Measurements from ENCODE around the gene HHATL. TPM values are rescaled to one million over a fixed set of nuclear protein-coding genes. Genes with fewer than 3 reads are reported as not detected.

HHATL gene
- total RNA-seq, 4 donors from 2014 or later: 3.5 TPM; not detected in 3

- Histone ChIP-seq H3K4me3 (no peak overlapping the region), H3K9me3 (no peaks in the 10 kb centered on the region), H3K36me3 (no peaks in the 10 kb centered on the region), H3K27ac (peak overlapping the region; percentile 78 to 95 (median 84)), H3K4me1 (peaks cover 0 to 78% (median 0%) of the 10 kb centered on the region in 4 donors), H3K27me3 (no peaks in the 10 kb centered on the region)
- 59 to 62% methylated on average over 4 to 5 of the region's 6 CpGs for WGBS, 2 donors
- TF ChIP-seq POLR2A (IDR thresholded peaks at IDR 0.05) (no peak), CTCF (IDR thresholded peaks at IDR 0.05) (no peak), EP300 (IDR thresholded peaks at IDR 0.05) (no peak)
- DNase-seq (ENCODE audit: low spot score in 2 of 2): no peak
These were observed 29.0 kb upstream of the HHATL start for GRCh38 chr3:42731476-42732195.

GRCh38 chr3:42730706-42731420 lies 28.3 kb upstream of the HHATL start:
- H3K4me3 ChIP-seq: no peak overlapping the region
- WGBS, 2 donors: 81 to 82% methylated on average over 3 of the region's 3 CpGs
- H3K36me3 ChIP-seq: no peaks in the 10 kb centered on the region
- no peak for DNase-seq (ENCODE audit: low spot score in 2 of 2)
- no peaks in the 10 kb centered on the region for H3K9me3 ChIP-seq
- H3K27ac ChIP-seq: peak overlapping the region; percentile 78 to 95 (median 84)
- H3K4me1 ChIP-seq: peaks cover 0 to 78% (median 1%) of the 10 kb centered on the region in 4 donors
- no peaks in the 10 kb centered on the region for H3K27me3 ChIP-seq
- TF ChIP-seq POLR2A (IDR thresholded peaks at IDR 0.05) (no peak), EP300 (IDR thresholded peaks at IDR 0.05) (no peak), CTCF (IDR thresholded peaks at IDR 0.05) (no peak)

- Histone ChIP-seq H3K4me1 (peaks cover 0 to 78% (median 3%) of the 10 kb centered on the region in 4 donors), H3K9me3 (no peaks in the 10 kb centered on the region), H3K27ac (peak overlapping the region; percentile 78 to 95 (median 84)), H3K4me3 (no peak overlapping the region), H3K27me3 (no peaks in the 10 kb centered on the region), H3K36me3 (no peaks in the 10 kb centered on the region)
- no peak for DNase-seq (ENCODE audit: low spot score in 2 of 2)
- WGBS, 2 donors: 74 to 82% methylated on average over 11 of the region's 11 CpGs
- no peak for TF ChIP-seq EP300 (IDR thresholded peaks at IDR 0.05)
- TF ChIP-seq CTCF (IDR thresholded peaks at IDR 0.05): no peak
- no peak for TF ChIP-seq POLR2A (IDR thresholded peaks at IDR 0.05)
These were observed 27.7 kb upstream of the HHATL start for GRCh38 chr3:42730294-42730693.

- WGBS, 2 donors: 82 to 89% methylated on average over 6 of the region's 6 CpGs
- no peaks in the 10 kb centered on the region for H3K27me3 ChIP-seq
- H3K9me3 ChIP-seq: no peaks in the 10 kb centered on the region
- no peak for DNase-seq (ENCODE audit: low spot score in 2 of 2)
- H3K4me1 ChIP-seq: peaks cover 0 to 77% (median 3%) of the 10 kb centered on the region in 4 donors
- no peak overlapping the region for H3K4me3 ChIP-seq
- no peaks in the 10 kb centered on the region for H3K36me3 ChIP-seq
- peak overlapping the region; percentile 78 to 95 (median 84) for H3K27ac ChIP-seq
- TF ChIP-seq EP300 (IDR thresholded peaks at IDR 0.05) (peak in 1 of 2 donors; percentile 11), POLR2A (IDR thresholded peaks at IDR 0.05) (no peak)
These were observed 27.0 kb upstream of the HHATL start for GRCh38 chr3:42729404-42730145.

GRCh38 chr3:42728668-42729364 lies 26.2 kb upstream of the HHATL start:
- Histone ChIP-seq H3K4me3 (no peak overlapping the region), H3K27ac (peak overlapping the region in 2 of 4 donors; percentile 86 to 95), H3K9me3 (no peaks in the 10 kb centered on the region), H3K4me1 (peaks cover 0 to 70% (median 3%) of the 10 kb centered on the region in 4 donors), H3K36me3 (no peaks in the 10 kb centered on the region), H3K27me3 (no peaks in the 10 kb centered on the region)
- DNase-seq (ENCODE audit: low spot score in 2 of 2): no peak
- WGBS, 2 donors: 69 to 78% methylated on average over 3 of the region's 3 CpGs
- TF ChIP-seq CTCF (IDR thresholded peaks at IDR 0.05): no peak
- TF ChIP-seq EP300 (IDR thresholded peaks at IDR 0.05): no peak
- TF ChIP-seq POLR2A (IDR thresholded peaks at IDR 0.05): no peak

All from tibial nerve (tissue), 4 donors.